GM12891 (cell line): ENCODE results near the gene ATP1B3.
"Not testable (repeated sequence)": the region's sequence is repeated elsewhere in the genome, so short reads cannot be mapped to it uniquely, and the experiment has no call there.

Source experiments
- DNase-seq: peaks from one replicate; pipeline ENCODE4 v3.0.0; 2011; ENCODE audit warnings: low spot score; ENCODE audit not compliant: insufficient read length
- FAIRE-seq: peaks from 2 replicates; lab custom pipeline; 2011; peaks lifted over from hg19 to GRCh38; lab: Jason Lieb, UNC
- PAX5 ChIP-seq: IDR thresholded peaks from 2 replicates; pipeline ENCODE4 v1.6.1; 2011; ENCODE audit warnings: low read length, moderate library complexity, mild to moderate bottlenecking; ENCODE audit not compliant: insufficient read depth, severe bottlenecking
- POLR2A ChIP-seq: IDR thresholded peaks from 2 replicates; pipeline ENCODE4 v1.6.1; 2011; ENCODE audit warnings: low read depth, low read length, control low read depth
- POLR2AphosphoS5 ChIP-seq: IDR thresholded peaks from 2 replicates; pipeline ENCODE4 v1.6.1; 2011; ENCODE audit warnings: low read depth, low read length, control low read depth
- POU2F2 ChIP-seq: IDR thresholded peaks from 2 replicates; pipeline ENCODE4 v1.6.1; 2011; ENCODE audit warnings: low read depth, mild to moderate bottlenecking, control low read depth, low read length, moderate library complexity
- SPI1 ChIP-seq: IDR thresholded peaks from 2 replicates; pipeline ENCODE4 v1.6.1; 2011; ENCODE audit warnings: low read depth, low read length, control low read depth
- TAF1 ChIP-seq: IDR thresholded peaks from 2 replicates; pipeline ENCODE4 v1.6.1; 2011; ENCODE audit warnings: low read depth, low read length, control low read depth

ATP1B3 gene

GRCh38 chr3:141845407-141846049 lies 30.9 kb upstream of the ATP1B3 start:
- TF ChIP-seq PAX5 (no peak), POLR2AphosphoS5 (no peak), SPI1 (no peak), POU2F2 (no peak), TAF1 (no peak), POLR2A (no peak)
- no peak for FAIRE-seq
- no peak for DNase-seq

- FAIRE-seq: no peak
- no peak for DNase-seq
- TF ChIP-seq SPI1 (no peak), POLR2A (no peak), POLR2AphosphoS5 (no peak), PAX5 (no peak), TAF1 (no peak), POU2F2 (no peak)
Observed at GRCh38 chr3:141846050-141846433, 30.4 kb upstream of the ATP1B3 start.

- not testable (repeated sequence) for FAIRE-seq, DNase-seq
Observed at GRCh38 chr3:141848159-141848748, 28.2 kb upstream of the ATP1B3 start.

GRCh38 chr3:141849056-141849815 lies 27.2 kb upstream of the ATP1B3 start:
- TF ChIP-seq SPI1 (no peak), PAX5 (no peak), POLR2AphosphoS5 (no peak), TAF1 (no peak), POLR2A (no peak), POU2F2 (no peak)
- no peak for FAIRE-seq

GRCh38 chr3:141851411-141851810 lies 25.0 kb upstream of the ATP1B3 start:
- no peak for FAIRE-seq
- TF ChIP-seq POU2F2: no peak
- TF ChIP-seq SPI1: no peak
- no peak for TF ChIP-seq PAX5
- no peak for TF ChIP-seq POLR2AphosphoS5
- no peak for TF ChIP-seq TAF1
- no peak for TF ChIP-seq POLR2A
- DNase-seq: no peak

More at GRCh38 chr3:141849056-141849815, 27.2 kb upstream of the ATP1B3 start:
- DNase-seq: no peak

DNA sequence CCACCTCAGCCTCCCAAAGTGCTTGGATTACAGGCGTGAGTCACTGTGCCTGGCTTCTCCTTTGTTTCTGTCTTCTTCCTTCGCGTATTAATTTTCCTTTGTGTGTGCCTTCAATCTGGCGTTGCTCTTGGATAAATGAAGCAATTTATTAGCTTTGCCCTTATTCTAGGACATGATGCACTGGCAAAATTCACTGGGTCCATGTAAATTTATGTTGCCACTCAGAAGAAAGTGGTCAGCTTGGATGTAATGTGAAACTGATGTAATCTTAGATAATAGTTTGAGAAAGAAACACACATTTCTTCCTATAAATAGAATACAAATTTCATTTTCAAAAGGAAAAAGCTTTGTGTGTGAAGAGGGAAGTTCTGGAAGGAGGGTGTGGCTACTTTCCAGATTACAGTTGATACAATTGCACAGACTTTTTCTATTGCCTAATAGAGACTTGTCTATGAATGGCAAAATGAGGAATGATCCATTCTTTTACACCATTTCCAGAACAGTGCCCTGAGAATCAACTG lies 23.3 kb upstream of the ATP1B3 start:
- FAIRE-seq (no peak), DNase-seq (no peak)
- no peak for TF ChIP-seq TAF1
- no peak for TF ChIP-seq PAX5

GRCh38 chr3:141853629-141854168 lies 22.7 kb upstream of the ATP1B3 start:
- DNase-seq (no peak), FAIRE-seq (no peak)
- TF ChIP-seq POLR2A (no peak), POLR2AphosphoS5 (no peak), POU2F2 (no peak), TAF1 (no peak), SPI1 (no peak), PAX5 (no peak)

- DNase-seq (no peak), FAIRE-seq (no peak)
- no peak for TF ChIP-seq TAF1
- TF ChIP-seq PAX5: no peak
- TF ChIP-seq POLR2AphosphoS5: no peak
- no peak for TF ChIP-seq POU2F2
- TF ChIP-seq POLR2A: no peak
- TF ChIP-seq SPI1: no peak
Observed at GRCh38 chr3:141854599-141854998, 21.8 kb upstream of the ATP1B3 start.

- FAIRE-seq: no peak
- no peak for DNase-seq
- TF ChIP-seq TAF1: no peak
- TF ChIP-seq PAX5: no peak
- TF ChIP-seq POU2F2: no peak
- no peak for TF ChIP-seq POLR2AphosphoS5
- no peak for TF ChIP-seq POLR2A
- TF ChIP-seq SPI1: no peak
Observed at GRCh38 chr3:141858312-141858711, 18.1 kb upstream of the ATP1B3 start.
